ENCODE measurements around the gene UPF1. TPM values are rescaled to one million over a fixed set of nuclear protein-coding genes. Genes with fewer than 3 reads are reported as not detected.

UPF1 gene
- total and polyA plus RNA-seq, 4 donors: 48.3 to 89.2 (median 64.5) TPM

DNA sequence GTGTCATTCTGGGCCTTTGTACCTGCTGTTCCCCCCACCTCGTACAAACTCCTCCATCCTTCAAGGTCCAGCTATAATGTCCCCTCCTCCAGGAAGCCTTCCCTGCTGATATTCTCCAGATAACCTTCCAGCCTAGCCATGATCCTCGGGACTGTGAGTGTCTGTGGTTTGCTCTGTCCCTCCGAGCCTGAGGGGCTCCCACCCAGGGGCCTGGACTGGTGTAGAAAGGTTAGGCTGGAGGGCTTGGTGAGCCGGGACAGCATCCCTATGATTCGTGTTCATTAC lies 37.8 kb upstream of the UPF1 start:
- TF ChIP-seq, protein P1, sequence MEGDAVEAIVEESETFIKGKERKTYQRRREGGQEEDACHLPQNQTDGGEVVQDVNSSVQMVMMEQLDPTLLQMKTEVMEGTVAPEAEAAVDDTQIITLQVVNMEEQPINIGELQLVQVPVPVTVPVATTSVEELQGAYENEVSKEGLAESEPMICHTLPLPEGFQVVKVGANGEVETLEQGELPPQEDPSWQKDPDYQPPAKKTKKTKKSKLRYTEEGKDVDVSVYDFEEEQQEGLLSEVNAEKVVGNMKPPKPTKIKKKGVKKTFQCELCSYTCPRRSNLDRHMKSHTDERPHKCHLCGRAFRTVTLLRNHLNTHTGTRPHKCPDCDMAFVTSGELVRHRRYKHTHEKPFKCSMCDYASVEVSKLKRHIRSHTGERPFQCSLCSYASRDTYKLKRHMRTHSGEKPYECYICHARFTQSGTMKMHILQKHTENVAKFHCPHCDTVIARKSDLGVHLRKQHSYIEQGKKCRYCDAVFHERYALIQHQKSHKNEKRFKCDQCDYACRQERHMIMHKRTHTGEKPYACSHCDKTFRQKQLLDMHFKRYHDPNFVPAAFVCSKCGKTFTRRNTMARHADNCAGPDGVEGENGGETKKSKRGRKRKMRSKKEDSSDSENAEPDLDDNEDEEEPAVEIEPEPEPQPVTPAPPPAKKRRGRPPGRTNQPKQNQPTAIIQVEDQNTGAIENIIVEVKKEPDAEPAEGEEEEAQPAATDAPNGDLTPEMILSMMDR (IDR thresholded peaks at IDR 0.05; ENCODE audit: control extremely low read depth, extremely low read depth): no peak
- 64 to 75% methylated on average over 5 of the region's 5 CpGs for WGBS, 2 donors
- H3K9me3 ChIP-seq (ENCODE audit: control insufficient read depth in 4 of 4, insufficient read depth in 3 of 4, low read length in 3 of 4): no peaks in the 10 kb centered on the region
- peaks cover 0 to 59% (median 51%) of the 10 kb centered on the region in 3 donors for H3K27me3 ChIP-seq (ENCODE audit: control insufficient read depth in 3 of 3, insufficient read depth in 3 of 3, low read length in 2 of 3)
- no peak overlapping the region for H3K4me3 ChIP-seq
- H3K36me3 ChIP-seq (ENCODE audit: control insufficient read depth in 4 of 4, insufficient read depth in 4 of 4, low read length in 4 of 4): no peaks in the 10 kb centered on the region
- ATAC-seq (ENCODE audit: insufficient read depth, low FRiP score) (no peak), DNase-seq (no peak)
- H3K4me1 ChIP-seq (ENCODE audit: control insufficient read depth in 5 of 5, insufficient read depth in 5 of 5, low read length in 5 of 5): peaks cover 0 to 19% (median 0%) of the 10 kb centered on the region in 5 donors
- no peak overlapping the region for H3K27ac ChIP-seq (ENCODE audit: low read depth in 1 of 2, low read length in 1 of 2)
- no peak overlapping the region for H3K9ac ChIP-seq (ENCODE audit: insufficient read depth in 1 of 2, low read length in 2 of 2)

DNA sequence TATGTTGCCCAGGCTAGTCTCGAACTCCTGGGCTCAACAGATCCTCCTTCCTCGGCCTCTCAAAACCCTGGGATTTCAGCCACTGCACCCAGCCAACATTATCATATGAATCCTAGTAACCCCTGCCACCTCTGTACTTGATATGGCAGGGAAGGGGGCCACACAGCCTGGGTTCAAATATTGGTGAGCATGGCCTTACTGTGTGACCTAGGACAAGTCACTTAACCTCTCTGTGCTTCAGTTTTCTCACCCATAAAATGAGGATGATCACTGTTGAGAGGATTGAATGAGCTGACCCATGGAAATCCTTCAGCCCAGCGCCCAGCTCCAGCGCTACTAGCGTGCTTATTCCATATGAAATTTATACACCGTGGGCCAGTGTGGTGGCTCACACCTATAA lies 37.1 kb upstream of the UPF1 start:
- WGBS, 2 donors: 95 to 97% methylated on average over 6 of the region's 6 CpGs
- no peak overlapping the region for H3K27ac ChIP-seq (ENCODE audit: low read depth in 1 of 2, low read length in 1 of 2)
- H3K27me3 ChIP-seq (ENCODE audit: control insufficient read depth in 3 of 3, insufficient read depth in 3 of 3, low read length in 2 of 3): peaks cover 0 to 58% (median 54%) of the 10 kb centered on the region in 3 donors
- H3K36me3 ChIP-seq (ENCODE audit: control insufficient read depth in 4 of 4, insufficient read depth in 4 of 4, low read length in 4 of 4): no peaks in the 10 kb centered on the region
- no peak for DNase-seq
- ATAC-seq (ENCODE audit: insufficient read depth, low FRiP score): no peak
- no peak overlapping the region for H3K4me3 ChIP-seq
- H3K9me3 ChIP-seq (ENCODE audit: control insufficient read depth in 4 of 4, insufficient read depth in 3 of 4, low read length in 3 of 4): no peaks in the 10 kb centered on the region
- TF ChIP-seq, protein P1 (IDR thresholded peaks at IDR 0.05; ENCODE audit: control extremely low read depth, extremely low read depth): no peak
- H3K4me1 ChIP-seq (ENCODE audit: control insufficient read depth in 5 of 5, insufficient read depth in 5 of 5, low read length in 5 of 5): peaks cover 0 to 13% (median 0%) of the 10 kb centered on the region in 5 donors
- no peak overlapping the region for H3K9ac ChIP-seq (ENCODE audit: insufficient read depth in 1 of 2, low read length in 2 of 2)

DNA sequence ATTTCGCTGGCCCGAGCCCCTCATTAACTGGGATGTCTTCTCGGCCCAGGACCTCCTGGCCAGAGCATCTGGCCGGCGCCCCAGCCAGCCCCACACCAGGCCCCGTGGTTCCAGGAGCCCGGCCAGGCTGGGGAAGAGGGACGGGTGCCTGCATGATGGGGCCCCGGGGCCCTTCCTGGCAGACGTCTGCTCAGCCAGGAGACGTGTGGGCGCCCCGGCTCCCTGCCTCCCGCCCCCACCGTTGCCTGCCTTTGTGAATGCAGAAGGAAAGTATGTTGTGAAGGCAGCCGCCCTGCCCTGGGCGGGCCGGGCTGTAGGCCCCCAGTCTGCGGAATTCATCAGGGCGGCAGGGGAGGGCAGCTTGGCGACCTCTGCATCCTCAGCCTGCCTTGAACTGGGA lies 36.2 kb upstream of the UPF1 start:
- Histone ChIP-seq H3K27me3 (ENCODE audit: control insufficient read depth in 3 of 3, insufficient read depth in 3 of 3, low read length in 2 of 3) (peaks cover 0 to 60% (median 51%) of the 10 kb centered on the region in 3 donors), H3K36me3 (ENCODE audit: control insufficient read depth in 4 of 4, insufficient read depth in 4 of 4, low read length in 4 of 4) (no peaks in the 10 kb centered on the region)
- ATAC-seq (ENCODE audit: insufficient read depth, low FRiP score): no peak

More for the DNA sequence above, 36.2 kb upstream of the UPF1 start:
- DNase-seq: peak in 1 of 3 donors; percentile 22
- Histone ChIP-seq H3K9me3 (ENCODE audit: control insufficient read depth in 4 of 4, insufficient read depth in 3 of 4, low read length in 3 of 4) (no peaks in the 10 kb centered on the region), H3K4me3 (no peak overlapping the region), H3K27ac (ENCODE audit: low read depth in 1 of 2, low read length in 1 of 2) (no peak overlapping the region), H3K9ac (ENCODE audit: insufficient read depth in 1 of 2, low read length in 2 of 2) (no peak overlapping the region), H3K4me1 (ENCODE audit: control insufficient read depth in 5 of 5, insufficient read depth in 5 of 5, low read length in 5 of 5) (peaks cover 0 to 8% (median 0%) of the 10 kb centered on the region in 5 donors)
- TF ChIP-seq, protein P1 (IDR thresholded peaks at IDR 0.05; ENCODE audit: control extremely low read depth, extremely low read depth): no peak
- WGBS, 2 donors: 11 to 17% methylated on average over 21 of the region's 21 CpGs
